Panc1 (cell line): ENCODE data around the gene SF3B5.

ENCODE experiments used
- POLR2AphosphoS5 ChIP-seq: IDR thresholded peaks from 2 replicates; pipeline ENCODE4 v1.6.1; 2012; ENCODE audit warnings: mild to moderate bottlenecking, low read depth, low read length, moderate library complexity
- SIN3A ChIP-seq: IDR thresholded peaks from 2 replicates; pipeline ENCODE4 v1.6.1; 2012; ENCODE audit warnings: low read depth, mild to moderate bottlenecking, low read length, moderate library complexity, borderline replicate concordance; ENCODE audit not compliant: insufficient read depth
- TCF7L2 ChIP-seq: IDR thresholded peaks from 2 replicates; pipeline ENCODE4 v1.6.1; 2011; ENCODE audit warnings: mild to moderate bottlenecking, low read depth, low read length, inconsistent platforms
- TF ChIP-seq, protein P1 (sequence below): fragments of 450-650 bp; IDR thresholded peaks from 2 replicates; pipeline ENCODE4 v1.5.1; 2017; ENCODE audit warnings: mild to moderate bottlenecking
- TF ChIP-seq, protein P2 (sequence below), 2 experiments: IDR thresholded peaks; 2 replicates each; pipeline ENCODE4 v1.6.1; 2011 to 2012; ENCODE audit warnings: low read depth in 2 of 2, control low read depth in 1 of 2, low read length in 1 of 2, mild to moderate bottlenecking in 1 of 2, moderate library complexity in 1 of 2; ENCODE audit not compliant: insufficient read depth in 1 of 2

DNA sequence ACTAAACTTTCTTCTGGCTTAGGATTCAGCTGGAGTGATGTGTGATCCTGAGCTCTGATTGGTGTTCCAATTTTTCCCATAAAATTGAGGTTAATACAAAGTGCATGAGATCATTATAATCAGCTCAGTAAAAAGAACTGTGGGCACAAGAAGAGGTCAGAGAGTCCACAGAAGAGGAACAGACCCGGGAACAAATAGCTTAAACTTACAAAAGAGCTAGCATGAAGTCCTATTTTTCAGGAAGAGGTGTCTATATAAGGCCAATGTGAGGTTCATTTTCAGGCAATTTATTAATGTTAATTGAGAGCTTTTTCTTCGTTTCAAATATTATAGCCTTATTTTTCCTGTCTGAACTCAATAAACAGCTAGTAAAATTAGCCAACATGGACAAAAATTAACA lies 28.0 kb upstream of the SF3B5 start:
- TF ChIP-seq, protein P1, sequence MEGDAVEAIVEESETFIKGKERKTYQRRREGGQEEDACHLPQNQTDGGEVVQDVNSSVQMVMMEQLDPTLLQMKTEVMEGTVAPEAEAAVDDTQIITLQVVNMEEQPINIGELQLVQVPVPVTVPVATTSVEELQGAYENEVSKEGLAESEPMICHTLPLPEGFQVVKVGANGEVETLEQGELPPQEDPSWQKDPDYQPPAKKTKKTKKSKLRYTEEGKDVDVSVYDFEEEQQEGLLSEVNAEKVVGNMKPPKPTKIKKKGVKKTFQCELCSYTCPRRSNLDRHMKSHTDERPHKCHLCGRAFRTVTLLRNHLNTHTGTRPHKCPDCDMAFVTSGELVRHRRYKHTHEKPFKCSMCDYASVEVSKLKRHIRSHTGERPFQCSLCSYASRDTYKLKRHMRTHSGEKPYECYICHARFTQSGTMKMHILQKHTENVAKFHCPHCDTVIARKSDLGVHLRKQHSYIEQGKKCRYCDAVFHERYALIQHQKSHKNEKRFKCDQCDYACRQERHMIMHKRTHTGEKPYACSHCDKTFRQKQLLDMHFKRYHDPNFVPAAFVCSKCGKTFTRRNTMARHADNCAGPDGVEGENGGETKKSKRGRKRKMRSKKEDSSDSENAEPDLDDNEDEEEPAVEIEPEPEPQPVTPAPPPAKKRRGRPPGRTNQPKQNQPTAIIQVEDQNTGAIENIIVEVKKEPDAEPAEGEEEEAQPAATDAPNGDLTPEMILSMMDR, result no peak
- TF ChIP-seq, protein P2, sequence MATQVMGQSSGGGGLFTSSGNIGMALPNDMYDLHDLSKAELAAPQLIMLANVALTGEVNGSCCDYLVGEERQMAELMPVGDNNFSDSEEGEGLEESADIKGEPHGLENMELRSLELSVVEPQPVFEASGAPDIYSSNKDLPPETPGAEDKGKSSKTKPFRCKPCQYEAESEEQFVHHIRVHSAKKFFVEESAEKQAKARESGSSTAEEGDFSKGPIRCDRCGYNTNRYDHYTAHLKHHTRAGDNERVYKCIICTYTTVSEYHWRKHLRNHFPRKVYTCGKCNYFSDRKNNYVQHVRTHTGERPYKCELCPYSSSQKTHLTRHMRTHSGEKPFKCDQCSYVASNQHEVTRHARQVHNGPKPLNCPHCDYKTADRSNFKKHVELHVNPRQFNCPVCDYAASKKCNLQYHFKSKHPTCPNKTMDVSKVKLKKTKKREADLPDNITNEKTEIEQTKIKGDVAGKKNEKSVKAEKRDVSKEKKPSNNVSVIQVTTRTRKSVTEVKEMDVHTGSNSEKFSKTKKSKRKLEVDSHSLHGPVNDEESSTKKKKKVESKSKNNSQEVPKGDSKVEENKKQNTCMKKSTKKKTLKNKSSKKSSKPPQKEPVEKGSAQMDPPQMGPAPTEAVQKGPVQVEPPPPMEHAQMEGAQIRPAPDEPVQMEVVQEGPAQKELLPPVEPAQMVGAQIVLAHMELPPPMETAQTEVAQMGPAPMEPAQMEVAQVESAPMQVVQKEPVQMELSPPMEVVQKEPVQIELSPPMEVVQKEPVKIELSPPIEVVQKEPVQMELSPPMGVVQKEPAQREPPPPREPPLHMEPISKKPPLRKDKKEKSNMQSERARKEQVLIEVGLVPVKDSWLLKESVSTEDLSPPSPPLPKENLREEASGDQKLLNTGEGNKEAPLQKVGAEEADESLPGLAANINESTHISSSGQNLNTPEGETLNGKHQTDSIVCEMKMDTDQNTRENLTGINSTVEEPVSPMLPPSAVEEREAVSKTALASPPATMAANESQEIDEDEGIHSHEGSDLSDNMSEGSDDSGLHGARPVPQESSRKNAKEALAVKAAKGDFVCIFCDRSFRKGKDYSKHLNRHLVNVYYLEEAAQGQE (IDR thresholded peaks at IDR 0.05; ENCODE audit: insufficient read depth in 1 of 2, low read depth in 2 of 2, low read length in 1 of 2), result no peak
- no peak for TF ChIP-seq POLR2AphosphoS5
- TF ChIP-seq SIN3A, result no peak
- TF ChIP-seq TCF7L2, result no peak
